GM12872 (cell line): ENCODE data around the gene SLC23A1.

Source experiments
- CTCF ChIP-seq: IDR thresholded peaks from 3 replicates; pipeline ENCODE4 v1.5.1; 2011; ENCODE audit warnings: low read depth, mild to moderate bottlenecking, low read length, moderate library complexity; ENCODE audit not compliant: insufficient read depth

The SLC23A1 gene

GRCh38 chr5:139404484-139404840 lies 21.4 kb upstream of the SLC23A1 start:
- TF ChIP-seq CTCF = no peak

- TF ChIP-seq CTCF = no peak
Observed at GRCh38 chr5:139403787-139404483, 20.8 kb upstream of the SLC23A1 start, which contains the start of gene SPATA24. Gene SPATA24, minus strand, starts transcription at chr5:139404089. Its CDS starts 29 bp downstream, at chr5:139404060.

GRCh38 chr5:139403418-139403786 lies 20.3 kb upstream of the SLC23A1 start:
- TF ChIP-seq CTCF = no peak

- TF ChIP-seq CTCF = peak; percentile 69
Observed at GRCh38 chr5:139402561-139403158, 19.6 kb upstream of the SLC23A1 start.

GRCh38 chr5:139401546-139401945 lies 18.4 kb upstream of the SLC23A1 start:
- TF ChIP-seq CTCF = no peak

GRCh38 chr5:139399501-139400121 lies 16.5 kb upstream of the SLC23A1 start:
- TF ChIP-seq CTCF = no peak

- TF ChIP-seq CTCF = no peak
Observed at GRCh38 chr5:139397921-139398320, 14.8 kb upstream of the SLC23A1 start.
